IPS DF 4.7 (cell line): Measurements from ENCODE around the gene SIX5.

Source experiments
- DNase-seq: peaks from one replicate; pipeline ENCODE4 v3.0.0-alpha.2; 2013; ENCODE audit warnings: low spot score; ENCODE audit errors: extremely low read depth

SIX5 gene

DNA sequence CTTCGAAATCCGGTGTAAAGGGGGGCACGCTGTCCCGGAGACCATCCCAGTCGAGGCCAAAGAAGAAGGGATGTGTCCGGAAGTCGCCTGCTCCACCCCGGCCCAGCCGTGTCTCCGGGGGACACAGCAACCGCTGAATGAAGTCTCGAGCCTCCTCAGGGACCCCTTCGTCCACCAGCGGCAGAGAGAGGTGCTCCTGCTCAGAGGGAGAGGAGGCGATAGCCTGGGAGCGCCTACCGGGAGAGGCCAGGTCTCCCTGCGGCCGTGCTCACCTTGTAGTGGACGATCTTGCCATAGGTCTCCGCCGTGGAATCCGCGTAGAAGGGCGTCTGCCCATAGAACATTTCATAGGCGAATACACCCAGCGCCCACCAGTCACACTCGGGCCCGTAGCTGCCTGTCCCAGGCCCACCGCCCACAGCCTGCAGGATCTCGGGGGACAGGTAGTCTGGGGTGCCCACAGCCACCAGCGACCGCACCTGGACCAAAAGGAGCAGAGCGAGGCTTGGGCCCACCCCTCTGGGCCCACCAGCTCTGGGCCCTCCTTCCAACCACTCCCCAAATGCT, 8.4 kb upstream of the SIX5 start:
- no peak for DNase-seq

DNA sequence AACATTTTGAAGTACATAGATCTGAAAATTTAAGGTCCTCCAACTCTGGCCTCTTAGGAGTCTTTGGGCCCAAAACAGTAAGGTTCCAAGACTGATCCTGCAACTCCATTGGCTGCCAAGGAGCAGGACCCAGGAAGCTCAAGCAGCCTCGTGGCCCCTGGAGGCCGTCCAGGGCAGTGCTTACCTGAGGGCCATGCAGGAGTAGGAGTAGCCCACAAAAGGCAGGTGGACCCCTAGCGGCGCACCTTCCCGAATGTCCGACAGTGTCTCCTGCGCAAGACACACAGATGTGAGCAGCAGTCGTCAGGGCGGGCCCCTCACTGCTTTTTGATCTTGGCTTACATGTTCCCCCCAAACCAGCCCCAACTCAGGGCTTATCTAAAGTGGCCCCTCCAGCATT, 5.7 kb upstream of the SIX5 start:
- DNase-seq, result no peak

DNA sequence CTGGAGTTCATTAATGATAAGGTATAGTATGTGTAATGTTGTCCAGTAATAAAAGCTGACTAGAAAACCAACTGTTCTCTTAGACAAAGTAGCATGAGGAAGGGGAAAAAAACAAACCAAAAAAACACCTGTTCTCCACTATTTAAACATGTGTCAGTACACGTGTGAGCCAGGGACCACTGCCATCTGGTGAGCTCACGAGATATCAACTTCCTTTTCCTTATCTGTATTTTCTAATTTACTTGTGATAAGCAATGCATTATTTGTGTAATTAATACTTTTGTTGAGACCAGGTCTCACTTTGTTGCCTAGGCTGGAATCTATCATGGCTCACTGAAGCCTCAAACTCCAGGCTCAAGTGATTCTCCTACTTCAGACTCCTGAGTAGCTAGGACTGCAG, 4.3 kb upstream of the SIX5 start:
- DNase-seq, result no peak

DNA sequence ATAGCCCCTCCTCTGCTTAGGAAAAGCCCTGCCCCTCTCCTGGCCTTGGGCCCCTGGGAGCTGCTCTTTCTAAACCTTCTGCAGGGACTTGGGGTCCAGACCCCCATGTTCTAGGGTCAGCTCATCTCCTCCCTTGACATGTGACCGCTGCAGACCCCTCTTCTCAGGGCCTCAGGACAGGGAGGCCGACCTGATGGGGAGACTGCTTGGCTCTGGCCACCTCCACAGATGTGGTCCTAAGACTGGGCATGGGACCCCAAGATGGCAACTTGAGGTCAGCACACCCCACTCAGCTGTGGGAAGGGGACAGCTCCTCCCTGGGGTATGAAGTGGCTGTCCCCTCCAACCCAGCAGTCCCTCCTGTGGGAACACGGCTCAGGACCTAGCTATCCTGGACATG, 3.9 kb upstream of the SIX5 start:
- no peak for DNase-seq

DNA sequence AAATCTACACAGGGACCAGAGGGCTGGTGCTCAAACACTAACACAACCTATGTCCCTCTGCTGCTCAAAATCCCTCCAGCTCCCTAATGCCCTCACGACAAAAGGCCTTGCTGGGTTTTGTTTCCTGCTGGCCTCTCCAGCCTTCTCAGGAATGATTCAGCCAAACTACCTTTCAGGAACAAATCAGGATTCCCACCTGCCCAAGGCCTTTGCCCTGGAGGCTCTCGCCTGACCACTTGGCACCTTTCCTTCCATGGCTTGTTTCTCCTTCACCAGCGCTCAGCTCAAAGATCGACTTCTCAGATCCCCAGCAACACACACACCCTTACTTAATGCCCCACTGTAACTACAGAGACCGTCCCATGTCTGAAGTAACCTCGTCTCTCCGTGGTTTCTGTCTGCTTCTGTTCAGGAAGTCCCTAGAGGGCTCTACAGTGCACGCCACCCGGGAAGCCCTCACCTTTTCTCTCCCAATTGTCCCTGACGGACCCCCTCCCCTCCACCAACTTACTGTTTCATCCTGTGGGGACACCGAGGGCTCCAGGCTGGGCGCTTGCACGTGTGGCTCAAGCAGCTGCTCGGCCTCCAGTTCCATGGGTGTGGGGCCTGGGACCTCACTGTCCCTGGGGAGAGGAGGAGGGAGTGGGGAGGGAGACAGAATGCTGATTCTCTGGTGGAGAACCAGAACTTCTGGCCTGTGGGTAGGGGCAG, 3.2 kb upstream of the SIX5 start:
- no peak for DNase-seq

DNA sequence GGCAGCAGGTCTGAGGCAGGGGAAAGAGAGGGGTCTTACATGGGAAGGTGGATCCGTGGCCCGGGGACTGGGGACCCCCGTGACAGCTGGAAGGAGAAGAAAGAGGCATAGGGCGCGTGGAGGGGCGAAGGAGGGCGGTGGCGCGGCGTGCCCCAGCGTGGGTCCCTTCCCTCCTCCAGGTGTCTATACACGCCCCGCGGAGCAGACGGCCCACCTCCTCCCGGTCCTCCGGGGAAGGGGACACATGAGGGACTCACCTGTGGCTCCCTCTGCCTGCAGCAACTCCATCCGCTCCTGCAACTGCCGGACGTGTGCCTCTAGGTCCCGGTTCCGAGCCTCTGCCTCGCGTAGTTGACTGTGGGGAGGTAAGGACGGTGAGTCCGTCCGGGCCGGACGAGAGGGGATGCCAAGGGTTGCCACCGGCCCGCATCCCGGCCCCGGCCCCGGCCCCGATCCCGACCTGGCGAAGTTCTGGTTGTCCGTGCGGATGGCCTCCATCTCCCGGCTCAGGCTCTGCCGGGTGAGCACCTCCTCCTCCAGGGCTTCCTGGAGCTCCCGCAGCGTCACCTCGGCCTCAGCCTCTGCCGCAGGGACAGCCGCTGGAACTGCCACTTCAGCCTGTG, 2.4 kb upstream of the SIX5 start:
- DNase-seq, result no peak

DNA sequence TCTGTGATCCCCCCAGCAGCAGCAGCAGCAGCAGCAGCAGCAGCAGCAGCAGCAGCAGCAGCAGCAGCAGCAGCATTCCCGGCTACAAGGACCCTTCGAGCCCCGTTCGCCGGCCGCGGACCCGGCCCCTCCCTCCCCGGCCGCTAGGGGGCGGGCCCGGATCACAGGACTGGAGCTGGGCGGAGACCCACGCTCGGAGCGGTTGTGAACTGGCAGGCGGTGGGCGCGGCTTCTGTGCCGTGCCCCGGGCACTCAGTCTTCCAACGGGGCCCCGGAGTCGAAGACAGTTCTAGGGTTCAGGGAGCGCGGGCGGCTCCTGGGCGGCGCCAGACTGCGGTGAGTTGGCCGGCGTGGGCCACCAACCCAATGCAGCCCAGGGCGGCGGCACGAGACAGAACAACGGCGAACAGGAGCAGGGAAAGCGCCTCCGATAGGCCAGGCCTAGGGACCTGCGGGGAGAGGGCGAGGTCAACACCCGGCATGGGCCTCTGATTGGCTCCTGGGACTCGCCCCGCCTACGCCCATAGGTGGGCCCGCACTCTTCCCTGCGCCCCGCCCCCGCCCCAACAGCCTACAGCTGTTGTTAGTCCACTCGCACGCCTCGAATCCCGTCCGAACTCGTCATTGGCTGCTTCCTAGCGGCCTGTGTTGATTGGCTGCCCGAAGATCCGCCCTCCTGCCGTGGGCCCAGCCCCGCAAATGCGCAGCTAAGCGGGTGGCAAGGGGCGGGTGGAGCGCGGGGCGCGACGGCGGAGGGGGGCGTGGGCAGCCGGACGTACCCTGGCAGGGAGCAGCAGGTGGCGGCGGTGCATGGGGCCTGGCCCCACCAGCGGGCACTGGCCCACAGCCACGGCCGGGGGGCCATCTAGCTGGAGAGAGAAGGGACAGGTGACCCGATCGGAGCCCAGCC, 1.4 kb upstream of the SIX5 start:
- no peak for DNase-seq

DNA sequence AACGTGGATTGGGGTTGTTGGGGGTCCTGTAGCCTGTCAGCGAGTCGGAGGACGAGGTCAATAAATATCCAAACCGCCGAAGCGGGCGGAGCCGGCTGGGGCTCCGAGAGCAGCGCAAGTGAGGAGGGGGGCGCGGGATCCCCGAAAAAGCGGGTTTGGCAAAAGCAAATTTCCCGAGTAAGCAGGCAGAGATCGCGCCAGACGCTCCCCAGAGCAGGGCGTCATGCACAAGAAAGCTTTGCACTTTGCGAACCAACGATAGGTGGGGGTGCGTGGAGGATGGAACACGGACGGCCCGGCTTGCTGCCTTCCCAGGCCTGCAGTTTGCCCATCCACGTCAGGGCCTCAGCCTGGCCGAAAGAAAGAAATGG, 754 bp upstream of the SIX5 start:
- no peak for DNase-seq

DNA sequence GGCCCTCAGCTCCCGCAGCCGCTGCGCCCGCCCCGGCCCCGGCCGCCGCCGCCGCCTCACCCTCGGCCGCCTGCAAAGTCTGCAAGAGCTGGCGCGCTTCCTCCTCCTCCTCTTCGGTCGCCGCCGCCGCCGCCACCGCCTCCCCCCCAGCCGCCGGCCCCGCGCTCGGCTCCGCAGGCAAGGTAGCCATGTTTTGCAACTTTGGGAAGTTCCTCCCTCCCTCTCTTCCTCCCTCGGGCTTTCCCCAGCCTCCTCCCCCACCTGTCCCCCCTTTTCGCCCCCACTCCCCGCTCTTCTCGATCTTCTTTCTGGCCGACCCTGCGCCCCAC, 433 bp downstream of the SIX5 start:
- DNase-seq, result no peak

DNA sequence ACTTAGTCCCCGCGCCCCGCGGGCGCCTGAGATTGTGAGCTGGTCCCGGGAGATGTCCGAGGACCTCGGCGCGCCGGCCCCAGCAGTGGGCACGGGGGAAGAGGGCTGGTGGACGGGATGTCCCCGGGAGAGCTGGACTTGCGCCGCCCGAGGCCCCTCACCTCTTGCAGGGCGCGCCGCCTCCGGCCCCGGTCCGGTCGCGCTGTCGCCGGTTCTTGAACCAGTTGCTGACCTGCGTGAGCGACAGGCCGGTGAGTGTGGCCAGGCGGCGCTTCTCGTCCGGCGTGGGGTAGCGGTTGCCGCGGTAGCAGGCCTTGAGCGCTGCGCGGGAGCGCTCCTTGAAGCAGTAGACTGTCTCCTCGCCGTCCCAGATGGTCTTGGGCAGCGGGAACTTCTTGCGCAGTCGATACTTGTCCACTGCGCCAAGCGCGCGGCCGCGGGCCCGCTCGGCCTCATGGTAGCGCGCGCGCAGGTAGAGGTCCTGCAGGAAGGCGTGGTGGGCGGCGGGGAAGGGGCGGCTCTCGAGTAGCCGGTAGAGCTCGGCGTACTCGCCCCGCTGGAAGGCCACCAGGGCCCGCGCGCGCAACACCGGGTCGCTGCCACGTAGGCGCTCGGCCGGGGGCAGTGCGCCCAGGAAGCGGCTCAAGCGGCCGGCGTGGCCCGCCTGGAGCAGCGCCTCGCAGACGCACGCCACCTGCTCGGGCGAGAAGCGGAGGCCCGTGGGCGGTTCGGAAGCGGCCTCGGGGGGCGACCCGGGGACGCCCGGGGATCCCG, 984 bp downstream of the SIX5 start:
- DNase-seq, result no peak

DNA sequence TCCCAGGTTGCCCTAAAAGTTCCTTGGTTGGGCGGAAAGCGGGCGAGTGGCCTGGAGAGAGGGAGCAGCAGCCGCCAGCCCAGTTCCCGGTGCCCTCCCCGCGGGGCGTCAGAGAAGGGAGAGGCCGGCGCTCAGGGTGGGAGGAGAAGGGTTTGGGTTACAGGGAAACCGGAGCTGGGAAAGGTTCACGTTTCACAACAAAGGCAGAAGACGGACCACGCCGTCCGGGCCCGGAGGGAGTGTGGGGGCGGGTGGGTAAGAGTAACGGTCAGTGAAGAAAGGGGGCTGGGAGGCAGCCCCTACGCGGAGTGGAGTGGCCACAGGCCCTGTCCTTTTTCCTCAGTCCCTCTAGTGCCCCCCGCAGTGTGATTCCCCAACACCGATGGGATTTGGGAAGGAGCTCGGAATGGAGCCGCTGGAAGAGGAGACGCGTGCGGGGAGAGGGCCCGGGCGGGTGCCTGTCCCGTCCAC, 1.6 kb downstream of the SIX5 start:
- no peak for DNase-seq

DNA sequence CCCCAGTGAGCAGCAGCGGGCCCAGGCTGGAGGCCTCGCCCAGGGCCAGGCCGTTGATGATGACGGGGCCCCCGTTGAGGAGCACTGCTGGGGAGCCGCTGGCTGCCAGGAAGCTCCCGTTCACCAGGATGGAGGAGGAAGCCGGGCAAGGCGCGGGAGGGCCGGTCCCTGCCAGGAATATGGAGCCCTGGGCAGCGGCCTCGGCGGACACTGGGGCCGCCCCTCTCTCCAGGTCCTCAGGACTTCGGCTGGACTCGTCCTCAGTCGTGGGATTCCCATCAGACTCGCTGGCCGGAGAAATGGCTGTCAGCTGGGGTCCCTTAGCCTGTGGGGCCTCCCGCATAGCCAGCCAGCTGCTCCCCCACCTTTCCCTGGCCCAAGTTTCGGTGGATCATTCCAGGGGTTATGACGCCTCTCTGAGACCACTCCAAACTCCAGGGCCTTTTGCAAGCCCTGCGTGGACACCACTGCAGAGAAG, 2.1 kb downstream of the SIX5 start:
- DNase-seq, result no peak

DNA sequence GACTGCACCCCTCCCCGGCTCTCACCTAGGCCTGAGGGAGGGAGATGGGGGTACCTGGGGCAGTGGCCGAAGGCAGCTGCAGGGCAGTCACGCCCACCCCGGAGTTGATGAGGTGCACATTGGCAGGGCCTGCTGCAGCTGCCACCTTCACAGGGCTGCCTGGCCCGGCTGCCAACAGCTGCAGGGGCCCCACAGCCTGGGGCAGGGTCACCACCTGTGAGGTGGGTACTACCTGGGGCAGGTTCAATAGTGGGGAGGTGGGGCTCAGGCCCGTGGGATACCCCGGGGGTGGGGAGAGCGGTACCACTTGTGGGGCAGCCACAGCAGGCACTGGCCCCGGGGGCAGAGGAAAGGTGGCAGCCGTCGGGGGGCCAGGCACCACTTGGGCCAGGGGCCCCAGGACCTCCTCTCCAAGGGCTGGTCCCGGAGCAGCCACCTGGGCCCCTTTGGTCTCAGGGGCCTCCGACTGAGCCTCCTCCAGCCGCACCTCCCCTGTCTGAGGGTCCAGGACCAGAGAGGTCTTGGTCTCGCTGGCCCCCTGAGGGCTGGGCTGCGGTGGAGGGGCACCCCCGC, 2.7 kb downstream of the SIX5 start:
- no peak for DNase-seq

DNA sequence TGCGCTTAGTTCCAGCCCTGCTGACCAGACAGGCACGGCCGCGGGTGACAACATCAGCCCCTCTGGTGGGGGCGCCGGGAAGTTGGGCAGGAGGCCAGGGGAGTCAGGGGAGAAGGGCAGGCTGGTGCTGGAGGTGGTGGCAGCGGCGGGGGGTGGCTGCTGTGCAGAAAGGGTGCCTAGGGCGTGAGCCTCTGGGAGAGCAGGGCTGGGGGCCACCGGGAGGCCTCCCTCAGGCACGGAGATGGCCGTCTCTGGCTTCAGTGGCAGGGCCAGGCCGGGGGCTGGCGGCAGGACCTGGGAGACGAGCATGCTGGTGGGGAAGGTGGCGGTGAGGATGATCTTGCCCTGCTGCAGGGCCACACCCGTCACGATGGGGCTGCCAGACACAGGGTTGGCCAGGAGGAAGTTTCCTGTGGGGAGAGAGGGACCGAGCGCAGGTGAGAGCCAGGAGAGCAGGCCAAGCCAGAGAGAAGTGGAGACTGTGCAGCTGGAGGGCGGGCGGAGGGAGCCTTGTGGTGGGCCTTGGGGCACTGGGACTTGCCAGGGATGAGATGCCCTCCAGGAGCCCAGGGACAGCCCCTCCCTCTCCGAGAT, 3.3 kb downstream of the SIX5 start:
- DNase-seq, result no peak

DNA sequence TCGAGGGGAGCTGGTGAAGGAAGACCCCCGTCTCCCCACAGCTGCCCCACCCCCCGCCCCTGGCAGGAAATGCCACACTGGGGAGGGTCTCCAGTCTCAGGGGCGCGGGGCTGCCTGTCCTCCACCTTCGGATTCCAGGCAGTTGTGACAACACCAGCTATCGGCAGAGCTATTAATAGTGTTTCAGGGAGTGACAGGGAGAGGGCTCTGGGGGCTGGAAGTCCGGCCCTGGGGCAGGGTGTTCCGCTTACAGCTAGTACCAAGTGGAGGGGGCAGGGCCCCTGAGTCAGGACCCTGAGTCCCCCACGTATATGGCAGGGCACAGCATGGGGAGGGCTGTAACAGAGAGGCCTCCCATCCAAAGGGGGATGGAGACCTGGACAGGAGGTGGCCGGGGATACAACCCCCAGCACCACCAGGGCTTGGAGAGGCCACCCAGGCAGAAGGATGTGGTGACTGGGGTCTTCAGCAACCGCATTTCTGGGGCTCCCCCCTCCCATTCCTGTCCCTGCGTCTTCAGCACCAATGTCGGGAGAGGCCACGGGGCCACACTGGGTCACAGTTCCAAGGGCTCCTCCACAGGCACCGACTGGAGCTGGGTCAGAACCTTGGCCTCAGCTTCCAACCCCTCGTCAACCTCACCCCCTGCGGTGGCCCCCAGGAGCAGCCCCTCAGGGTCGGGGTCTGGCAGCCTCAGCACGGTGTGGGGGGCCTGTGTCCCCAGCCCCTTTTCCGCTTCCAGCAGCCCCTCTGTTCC, 3.9 kb downstream of the SIX5 start:
- no peak for DNase-seq

DNA sequence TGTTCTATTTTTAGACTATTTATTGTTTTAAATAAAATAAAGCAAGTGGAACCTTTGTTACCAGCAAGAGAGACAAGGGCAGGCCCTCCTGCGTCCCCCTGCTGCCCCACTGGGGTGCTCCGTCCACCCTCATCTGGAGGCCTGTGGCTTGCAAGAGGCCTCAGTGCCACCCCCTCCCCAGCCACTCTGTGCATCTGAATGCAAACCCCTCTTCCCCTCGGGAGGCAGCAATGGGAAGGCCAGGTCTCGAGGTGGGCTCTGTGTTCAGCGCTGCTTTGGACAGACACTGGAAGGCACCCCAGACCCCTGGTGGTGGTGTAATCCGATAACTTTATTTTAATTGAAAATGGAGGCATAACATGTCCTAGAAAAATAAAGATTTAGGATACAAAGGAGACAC, 4.6 kb downstream of the SIX5 start:
- no peak for DNase-seq

DNA sequence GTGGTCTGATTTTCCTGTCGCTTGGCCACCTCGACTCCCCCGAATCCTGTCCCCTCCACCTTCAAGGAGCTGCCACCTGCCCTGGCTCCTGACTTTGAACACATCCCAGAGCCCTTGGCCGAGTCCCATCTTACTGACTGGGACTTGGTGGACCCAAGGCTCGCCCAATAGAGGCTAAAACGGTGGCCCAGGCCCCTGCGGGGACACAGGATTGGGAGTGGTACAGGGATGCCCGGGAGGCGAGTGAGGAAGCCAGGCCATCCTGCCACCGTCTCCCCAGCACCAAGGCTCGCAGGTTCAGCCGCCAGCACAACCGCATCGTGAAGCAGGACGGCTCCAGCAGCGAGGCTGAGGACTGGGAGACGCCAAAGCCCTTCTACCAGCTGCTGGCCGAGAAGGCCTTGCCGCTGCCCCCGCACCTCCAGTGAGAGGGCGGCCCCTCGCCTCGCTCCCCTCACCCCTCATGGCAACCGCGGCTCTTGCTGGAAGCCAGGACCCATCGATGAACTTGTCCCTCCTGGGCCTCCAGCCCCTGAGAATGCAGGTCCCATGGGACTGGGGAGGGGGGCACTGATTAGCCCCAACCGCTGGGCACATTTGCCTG, 5.3 kb downstream of the SIX5 start:
- DNase-seq, result no peak

DNA sequence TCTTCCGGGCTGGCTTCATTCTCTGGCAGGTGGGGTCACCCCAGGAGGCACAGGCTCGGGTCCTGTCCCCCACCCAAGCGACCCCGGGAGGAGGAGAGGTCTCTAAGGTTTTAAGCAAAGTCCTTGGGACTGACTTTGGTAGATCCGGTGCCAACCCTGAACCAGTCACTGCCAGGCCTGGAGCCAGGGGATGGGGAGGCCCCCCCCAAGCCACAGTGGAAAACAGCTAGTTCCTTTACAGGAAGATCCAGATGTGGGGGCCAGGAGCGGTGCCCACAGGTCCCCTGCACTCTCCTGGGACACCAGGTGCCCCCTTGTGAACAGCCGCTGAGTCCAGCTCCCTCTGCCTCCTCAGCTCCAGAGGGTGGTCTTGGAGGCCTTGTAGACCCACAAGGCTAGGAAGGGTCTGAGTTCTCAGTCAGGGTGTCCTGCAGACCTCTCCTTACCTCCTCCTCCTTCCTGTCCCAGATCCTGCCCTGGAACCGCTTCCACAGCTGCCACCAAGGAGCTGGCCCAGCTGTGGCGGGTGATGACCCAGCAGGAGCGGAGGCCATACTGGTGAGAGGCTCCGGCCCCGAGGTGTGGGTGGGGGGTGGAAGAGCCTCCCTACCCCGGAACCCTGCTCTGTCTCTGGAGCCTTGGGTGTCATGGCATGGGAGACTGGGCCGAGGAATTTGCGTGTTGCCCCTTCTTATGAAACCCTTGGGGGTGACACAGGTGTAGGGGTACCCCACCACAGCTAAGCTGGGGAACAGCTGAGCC, 6.0 kb downstream of the SIX5 start:
- no peak for DNase-seq

DNA sequence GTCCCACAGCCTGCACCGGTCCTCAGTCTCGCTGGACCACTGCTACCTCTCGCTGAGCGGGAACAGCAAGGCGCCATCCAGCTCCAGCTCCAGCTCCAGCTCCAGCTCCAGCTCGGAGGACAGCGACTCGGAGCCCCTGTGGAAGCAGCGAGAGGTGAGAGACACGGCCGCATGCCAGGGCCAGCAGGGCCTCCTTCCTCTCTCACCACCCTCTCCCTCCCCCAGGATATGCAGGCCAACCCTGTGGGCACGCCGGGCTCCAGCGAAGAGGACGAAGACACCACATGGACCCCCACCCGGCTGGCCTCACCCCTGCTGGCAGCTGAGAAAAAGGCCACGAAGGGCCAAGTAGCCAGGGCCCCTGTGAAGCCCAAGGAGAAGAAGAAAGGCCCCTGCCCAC, 7.3 kb downstream of the SIX5 start:
- no peak for DNase-seq
